Spleen (tissue), 7 donors: Measurements from ENCODE around the gene SIK3.

Experiments used
- CTCF ChIP-seq, 11 experiments: fragments of 200-600 bp in 7 of 11; fragments of 450-650 bp in 4 of 11; sonication (generic) in 4 of 11; IDR thresholded peaks in 8 of 11; conservative IDR thresholded peaks in 3 of 11; 1 replicate in 7 of 11; 2 replicates in 4 of 11; pipeline versions ENCODE4 v1.4.0 to v1.8.0; 2016 to 2021; ENCODE audit warnings: antibody characterized with exemption in 11 of 11, inconsistent platforms in 4 of 11, mild to moderate bottlenecking in 1 of 11
- POLR2A ChIP-seq, 3 donors: fragments of 450-650 bp; IDR thresholded peaks; one replicate each; pipeline ENCODE4 v1.5.1; 2017; ENCODE audit warnings: antibody characterized with exemption in 3 of 3, mild to moderate bottlenecking in 1 of 3
- POLR2AphosphoS5 ChIP-seq, 3 donors: sonication (generic); formaldehyde crosslinking; IDR thresholded peaks; one replicate each; pipeline ENCODE4 v1.5.1; 2017; ENCODE audit warnings: antibody characterized with exemption in 3 of 3
- donor health status: DM: no; HTN: no; CAD: no; lungs with moderate emphysema.
- donor health status: DM: no; HTN: no; CAD: no.
- donor health status: DM: no; HTN: no; CAD: no.

- TF ChIP-seq POLR2A (IDR thresholded peaks at IDR 0.05): no peak
- TF ChIP-seq CTCF (IDR thresholded peaks at IDR 0.05 in 8 of 11, conservative IDR thresholded peaks at IDR 0.05 in 3 of 11): no peak
- TF ChIP-seq POLR2AphosphoS5 (IDR thresholded peaks at IDR 0.05): no peak
Measured at GRCh38 chr11:117037975-117038350, 60.3 kb downstream of the SIK3 start.
